Activated CD8-positive, alpha-beta memory T cell treated with anti-CD3 and anti-CD28 coated beads, Interleukin-2, amount 50 U/mL, for 24 hours (primary cell): ENCODE results near the gene CYTIP.
"Not testable (repeated sequence)": the region's sequence is repeated elsewhere in the genome, so short reads cannot be mapped to it uniquely, and the experiment has no call there.

Experiments
- DNase-seq: peaks from one replicate; pipeline ENCODE4 v3.0.0-alpha.2; 2020; ENCODE audit errors: extremely low read depth

The CYTIP gene

DNA sequence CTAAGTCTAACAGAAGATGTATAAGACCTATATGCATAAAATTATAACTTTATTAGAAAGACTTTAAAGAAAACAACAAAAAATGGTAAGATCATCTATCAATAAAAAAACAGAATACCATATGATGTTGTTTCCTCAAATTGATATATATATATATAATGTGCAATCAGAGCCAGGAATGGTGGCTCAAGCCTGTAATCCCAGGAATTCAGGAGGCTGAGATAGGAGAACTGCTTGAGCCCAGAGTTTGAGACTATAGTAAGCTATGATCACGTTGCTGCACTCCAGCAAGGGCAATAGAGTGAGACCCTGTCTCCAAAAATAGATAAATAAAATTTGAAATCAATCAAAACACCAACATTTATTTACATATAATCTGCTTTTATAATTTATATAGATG, 19.5 kb downstream of the CYTIP start:
- DNase-seq: no peak

- DNase-seq: no peak
These were observed 21.9 kb downstream of the CYTIP start for GRCh38 chr2:157421964-157422363.

DNA sequence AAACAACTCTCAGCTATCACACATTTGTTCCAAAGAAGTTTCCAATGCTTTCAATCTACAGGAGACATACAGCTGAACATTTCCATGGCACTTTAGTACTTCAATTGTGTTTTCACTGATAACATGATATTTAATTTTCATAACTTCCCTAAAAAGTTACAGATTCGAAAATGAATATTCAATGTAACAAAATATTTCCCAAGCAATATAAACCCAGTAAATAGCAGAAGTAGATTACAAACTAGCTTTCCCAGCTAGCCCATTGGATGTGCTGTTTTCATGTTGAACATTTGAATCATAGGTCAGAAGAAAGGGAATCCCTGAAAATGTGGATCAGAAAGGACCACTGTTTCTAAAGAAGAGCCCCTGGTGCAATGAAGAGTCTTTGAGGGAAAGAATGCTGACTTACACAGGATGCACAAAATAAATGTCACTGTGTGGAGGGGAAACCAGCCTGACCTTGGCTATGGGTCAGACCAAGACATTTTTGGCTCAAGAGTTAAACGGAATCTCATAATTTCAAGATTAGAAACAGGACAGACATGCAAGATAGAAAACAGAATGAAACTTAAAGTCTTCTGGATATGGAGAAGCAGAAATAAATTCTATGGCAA, 22.5 kb downstream of the CYTIP start:
- no peak for DNase-seq

DNA sequence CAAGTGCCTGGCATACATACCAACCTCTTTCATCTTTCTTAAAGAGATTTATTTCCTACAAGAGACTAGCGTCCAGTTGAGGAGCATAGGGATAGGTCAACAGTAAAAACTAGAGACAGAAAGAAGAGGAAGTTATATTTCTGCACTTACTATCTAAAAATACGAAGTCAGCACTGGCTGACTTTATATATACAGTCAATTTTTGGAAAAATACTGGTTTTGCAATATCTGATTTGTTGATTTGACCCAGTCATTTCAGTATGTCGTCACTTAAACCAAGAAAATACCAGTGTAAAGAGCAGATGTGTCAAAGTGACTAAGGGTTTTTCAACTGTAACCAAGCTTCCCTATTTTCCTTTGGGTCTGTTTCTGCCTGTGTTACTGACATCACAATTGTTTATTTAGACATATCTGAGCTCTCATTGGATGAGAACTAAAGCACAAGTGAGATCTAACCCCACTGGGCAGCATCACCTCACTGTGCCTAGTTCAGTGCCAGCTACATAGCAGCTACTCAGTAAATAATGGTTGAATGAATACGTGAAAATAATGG, 23.0 kb downstream of the CYTIP start:
- DNase-seq: no peak

- DNase-seq: no peak
These were observed 24.8 kb downstream of the CYTIP start for GRCh38 chr2:157419031-157419575.

DNA sequence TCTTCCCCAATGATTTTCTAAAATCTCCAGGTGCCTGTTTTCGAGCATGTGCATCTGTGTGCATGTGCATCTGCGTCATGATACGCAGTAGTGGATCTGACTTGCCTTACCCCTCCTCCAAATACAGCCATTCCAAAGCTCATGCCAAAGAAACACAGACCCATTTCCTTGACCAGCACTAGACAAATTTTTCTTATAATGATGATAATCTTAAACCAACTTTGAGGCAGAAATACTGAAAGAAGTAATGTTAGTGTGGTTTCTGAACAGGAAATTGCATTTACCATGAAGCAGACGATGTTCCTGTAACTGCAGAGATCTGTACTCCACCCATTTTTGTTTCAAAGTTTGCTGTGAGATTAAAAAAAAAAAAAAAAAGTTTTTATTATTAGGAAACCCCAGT, 25.6 kb downstream of the CYTIP start:
- DNase-seq: no peak

DNA sequence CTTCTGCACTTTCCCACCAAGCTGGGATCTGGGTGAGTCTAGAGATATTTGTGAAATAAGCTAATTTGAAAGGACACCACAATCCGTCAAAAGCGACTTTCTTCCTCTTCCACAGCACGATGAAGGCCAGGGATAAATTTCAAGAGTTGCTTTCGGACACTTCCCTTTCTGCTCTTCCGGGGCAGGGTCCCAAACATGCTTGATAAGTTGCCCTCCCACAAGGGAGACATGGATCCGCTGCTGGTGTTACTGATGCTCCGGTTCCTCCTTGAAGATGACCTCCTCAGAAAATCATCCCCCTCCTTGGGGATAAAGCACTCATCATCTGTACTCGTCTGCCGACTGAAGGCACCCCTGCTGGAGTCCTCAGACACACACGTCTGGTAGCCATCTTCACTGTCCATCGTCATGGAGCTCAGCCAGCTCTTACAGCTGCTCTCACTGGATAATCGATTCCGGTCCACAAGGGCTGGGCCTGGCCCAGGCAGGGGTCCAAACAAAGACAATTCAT, 28.2 kb downstream of the CYTIP start:
- DNase-seq: no peak

DNA sequence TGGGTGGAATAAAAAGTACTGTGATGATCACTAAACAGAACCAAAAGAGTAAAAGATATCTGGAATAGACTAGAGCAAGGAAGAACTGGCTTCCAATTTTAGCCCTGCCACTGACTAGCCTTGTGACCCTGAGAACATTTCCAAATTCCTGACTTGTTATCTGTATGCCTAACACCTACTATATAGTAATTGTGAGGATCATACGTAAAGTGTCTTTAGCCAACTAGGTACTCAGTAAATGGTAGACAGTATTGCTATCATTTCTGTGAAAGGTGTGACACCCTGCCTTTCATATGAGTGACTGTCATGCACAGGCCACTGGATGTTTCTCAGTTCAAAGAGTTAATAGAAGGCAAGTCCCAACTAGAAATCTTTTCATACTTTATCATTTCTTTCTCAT, 29.8 kb downstream of the CYTIP start:
- no peak for DNase-seq

DNA sequence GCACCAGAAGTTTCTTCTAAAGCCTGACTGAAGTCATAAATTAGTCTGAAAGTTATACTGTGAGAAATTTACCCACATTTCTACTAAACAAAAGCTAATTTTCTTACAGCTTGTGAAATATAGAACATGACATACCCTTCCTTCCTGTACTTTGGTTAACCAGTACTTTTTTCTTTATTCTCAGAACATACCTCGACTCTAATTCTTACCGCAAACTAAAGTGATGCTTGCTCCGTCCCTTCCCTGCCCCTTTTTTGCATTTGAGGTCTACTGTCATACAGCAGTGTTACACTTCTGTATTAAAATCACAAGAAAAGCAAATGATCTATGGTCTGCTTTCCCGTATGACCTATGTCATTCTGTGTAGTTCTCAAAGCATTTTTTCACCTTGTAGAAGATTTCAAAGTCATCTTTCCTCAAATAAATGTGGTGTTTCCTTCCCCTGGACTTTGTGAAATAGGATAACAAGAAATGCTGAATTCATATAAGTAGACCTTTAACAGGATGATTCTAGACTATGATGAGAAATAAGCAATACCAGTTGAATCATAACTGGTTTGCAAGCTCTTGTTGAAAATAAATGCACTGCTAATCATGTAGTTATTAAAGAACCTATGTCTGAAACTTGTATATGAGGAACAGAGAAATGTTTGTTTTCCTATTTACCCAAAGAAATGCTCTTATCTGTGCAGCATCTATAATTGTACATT, 30.4 kb downstream of the CYTIP start:
- no peak for DNase-seq

GRCh38 chr2:157411624-157412336, 32.1 kb downstream of the CYTIP start:
- no peak for DNase-seq

- DNase-seq: not testable (repeated sequence)
These were observed 38.5 kb downstream of the CYTIP start for GRCh38 chr2:157405398-157405797.

DNA sequence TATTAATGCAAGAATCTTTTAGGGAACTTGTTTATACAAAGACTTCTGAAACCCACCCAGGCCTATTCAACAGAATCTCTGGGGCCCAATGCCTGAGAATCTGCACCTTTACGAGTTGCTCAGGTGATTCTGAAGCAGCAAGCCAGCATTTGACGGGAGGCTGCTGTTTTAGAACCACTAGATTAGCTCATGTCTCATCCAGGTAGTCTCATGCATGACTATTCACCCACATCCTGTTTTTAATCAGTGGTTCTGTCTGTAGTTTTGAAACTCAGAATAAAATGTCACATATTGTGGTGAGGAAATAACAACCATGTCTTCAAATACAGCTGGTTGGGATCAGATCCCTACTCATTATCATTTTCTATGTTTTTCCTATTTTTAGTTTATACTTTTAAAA, 39.5 kb downstream of the CYTIP start:
- no peak for DNase-seq

DNA sequence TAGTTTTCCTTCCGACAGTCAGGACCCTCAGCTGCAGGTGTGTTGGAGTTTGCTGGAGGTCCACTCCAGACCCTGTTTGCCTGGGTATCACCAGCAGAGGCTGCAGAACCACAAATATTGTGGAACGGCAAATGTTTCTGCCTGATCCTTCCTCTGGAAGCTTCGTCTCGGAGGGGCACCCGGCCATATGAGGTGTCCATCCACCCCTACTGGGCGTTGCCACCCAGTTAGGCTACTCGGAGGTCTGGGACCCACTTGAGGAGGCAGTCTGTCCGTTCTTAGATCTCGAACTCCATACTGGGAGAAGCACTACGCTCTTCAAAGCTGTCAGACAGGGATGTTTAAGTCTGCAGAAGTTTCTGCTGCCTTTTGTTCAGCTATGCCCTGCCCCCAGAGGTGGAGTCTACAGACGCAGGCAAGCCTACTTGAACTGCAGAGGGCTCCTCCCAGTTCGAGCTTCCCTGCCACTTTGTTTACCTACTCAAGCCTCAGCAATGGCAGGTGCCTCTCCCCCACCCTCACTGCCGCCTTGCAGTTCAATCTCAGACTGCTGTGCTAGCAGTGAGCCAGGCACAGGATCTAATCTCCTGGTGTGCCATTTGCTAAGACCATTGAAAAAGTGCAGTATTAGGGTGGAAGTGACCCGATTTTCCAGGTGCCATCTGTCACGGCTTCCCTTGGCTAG, 40.9 kb downstream of the CYTIP start:
- DNase-seq: not testable (repeated sequence)

DNA sequence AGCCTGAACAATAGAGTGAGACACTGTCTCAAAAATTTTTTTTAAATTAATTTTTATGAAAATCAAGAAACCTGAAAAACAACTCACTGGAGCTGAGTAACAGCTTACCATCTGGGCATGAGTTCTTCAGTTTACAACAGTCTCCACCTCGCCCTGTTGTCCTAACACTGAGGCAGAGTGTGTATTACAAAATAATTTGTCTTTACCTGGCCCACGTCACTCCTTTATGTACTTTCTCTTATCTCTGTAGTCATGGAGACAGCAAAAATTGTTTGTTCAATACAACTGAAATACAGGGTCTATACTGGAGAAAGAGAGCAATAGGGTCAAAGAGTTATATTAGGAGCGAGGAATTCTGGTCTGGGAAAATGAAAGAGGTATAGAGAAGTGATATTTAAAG, 48.1 kb downstream of the CYTIP start:
- no peak for DNase-seq

- DNase-seq: no peak
These were observed 49.0 kb downstream of the CYTIP start for GRCh38 chr2:157394928-157395327.

DNA sequence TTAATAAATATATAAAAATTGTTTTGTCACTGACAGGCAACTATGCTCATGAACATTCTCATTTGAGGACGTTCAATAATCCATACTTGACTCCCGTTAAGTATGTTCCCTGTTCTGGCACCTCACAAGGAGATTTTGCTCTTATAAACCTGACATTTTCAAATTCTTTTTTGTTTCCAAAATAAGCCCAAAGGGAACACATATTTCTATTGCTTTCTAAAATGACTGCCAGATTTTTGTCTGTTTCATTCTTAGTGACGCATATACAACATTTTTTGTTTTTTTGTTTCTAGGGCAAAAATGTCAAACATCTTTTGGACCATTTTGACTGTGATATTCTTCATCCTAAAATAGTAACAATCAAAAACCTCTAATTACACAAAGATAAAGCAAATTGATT, 50.5 kb downstream of the CYTIP start:
- no peak for DNase-seq

DNA sequence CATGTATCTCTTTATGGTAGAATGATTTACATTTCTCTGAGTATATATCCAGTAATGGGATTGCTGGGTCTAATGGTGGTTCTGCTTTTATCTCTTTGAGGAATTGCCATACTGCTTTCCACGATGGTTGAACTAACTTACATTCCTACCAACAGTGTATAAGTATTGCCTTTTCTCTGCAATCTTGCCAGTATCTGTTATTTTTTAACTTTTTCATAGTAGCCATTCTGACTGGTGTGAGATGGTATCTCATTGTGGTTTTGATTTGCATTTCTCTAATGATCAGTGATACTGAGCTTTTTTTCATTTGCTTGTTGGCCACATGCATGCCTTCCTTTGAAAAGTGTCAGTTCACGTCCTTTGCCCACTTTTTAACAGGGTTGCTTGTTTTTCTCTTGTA, 55.1 kb downstream of the CYTIP start:
- no peak for DNase-seq

GRCh38 chr2:157386747-157387146, 57.1 kb downstream of the CYTIP start:
- DNase-seq: no peak

DNA sequence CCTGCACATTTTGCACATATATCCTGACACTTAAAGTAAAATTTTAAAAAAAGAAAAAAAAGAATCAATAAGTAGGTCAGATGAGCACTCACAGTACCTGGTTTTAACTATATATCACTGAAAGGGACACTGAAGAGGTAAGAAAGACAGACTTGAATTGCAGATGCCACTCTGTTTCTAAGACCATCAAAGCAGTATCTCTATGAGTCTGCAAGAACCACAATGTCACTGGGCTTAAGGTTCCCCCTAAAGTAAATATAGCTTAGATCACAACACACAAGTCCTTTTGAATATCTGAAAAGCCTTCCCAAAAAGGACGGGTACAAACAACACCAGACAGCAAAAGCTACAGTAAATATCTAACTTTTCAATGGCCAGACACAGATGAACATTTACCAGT, 57.6 kb downstream of the CYTIP start:
- DNase-seq: no peak

DNA sequence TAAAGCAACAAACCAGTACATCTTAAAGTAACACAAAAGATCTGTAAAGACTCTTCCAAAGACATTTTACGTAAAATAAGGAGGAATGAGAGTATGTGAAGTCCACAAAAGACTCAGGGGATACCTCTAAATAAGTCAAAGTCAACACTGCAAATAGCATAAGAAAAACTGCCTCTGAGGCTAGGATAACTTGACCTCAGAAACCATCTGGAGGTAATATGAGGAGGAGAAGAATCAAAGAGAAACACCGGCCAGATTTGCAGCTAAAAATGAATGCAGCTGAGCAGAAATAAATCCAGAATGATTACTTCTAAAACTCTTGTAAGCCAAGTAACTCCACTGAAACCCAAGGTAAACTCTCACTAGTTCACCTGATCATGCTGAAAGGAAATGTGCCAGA, 66.0 kb downstream of the CYTIP start:
- DNase-seq: no peak

- no peak for DNase-seq
These were observed 67.8 kb downstream of the CYTIP start for GRCh38 chr2:157376041-157376440.

- no peak for DNase-seq
These were observed 68.5 kb downstream of the CYTIP start for GRCh38 chr2:157375384-157375783.
